ENCODE results near the gene AADACL2. TPM values are rescaled to one million over a fixed set of nuclear protein-coding genes. Genes with fewer than 3 reads are reported as not detected.

Gene AADACL2
- total and polyA plus RNA-seq, 2 of the 4 experiments (the other 2 are of a cell fraction), result not detected

- H3K9ac ChIP-seq (ENCODE audit: low read depth, low read length), result no peak overlapping the region
- no peak overlapping the region for H4K91ac ChIP-seq (ENCODE audit: insufficient read depth, low read depth, low read length)
- H3K14ac ChIP-seq (replicated peaks; ENCODE audit: low read depth, low read length), result no peak overlapping the region
- H3K27ac ChIP-seq (ENCODE audit: insufficient read depth, low read length), result no peak overlapping the region
- H3K4ac ChIP-seq (ENCODE audit: low read depth, low read length), result no peak overlapping the region
- H3K27me3 ChIP-seq (ENCODE audit: control insufficient read depth, insufficient read depth, low read length), result no peaks in the 10 kb centered on the region
- H4K20me1 ChIP-seq (ENCODE audit: insufficient read depth, low read length), result no peaks in the 10 kb centered on the region
- no peak overlapping the region for H2AK5ac ChIP-seq (ENCODE audit: low read depth, low read length)
- no peaks in the 10 kb centered on the region for H3K36me3 ChIP-seq (ENCODE audit: control insufficient read depth, insufficient read depth, low read length)
- H3K4me2 ChIP-seq (ENCODE audit: low read depth, low read length), result no peak overlapping the region
- H4K5ac ChIP-seq (ENCODE audit: low read depth, low read length), result no peak overlapping the region
- H3K18ac ChIP-seq (ENCODE audit: low read depth, low read length), result no peak overlapping the region
- no peak for TF ChIP-seq CHD1 (IDR thresholded peaks at IDR 0.05; ENCODE audit: low read depth, low read length)
- no peak for TF ChIP-seq RCOR1 (IDR thresholded peaks at IDR 0.05; ENCODE audit: insufficient replicate concordance, low read length)
- TF ChIP-seq FOS (IDR thresholded peaks at IDR 0.05; ENCODE audit: low read depth, low read length), result no peak
- no peak for TF ChIP-seq RAD21 (IDR thresholded peaks at IDR 0.05; ENCODE audit: low read length)
- TF ChIP-seq CEBPB (IDR thresholded peaks at IDR 0.05; ENCODE audit: low read depth, low read length), result no peak
- no peak for TF ChIP-seq ELK1 (IDR thresholded peaks at IDR 0.05; ENCODE audit: borderline replicate concordance, low read depth, low read length)
- TF ChIP-seq MAZ (IDR thresholded peaks at IDR 0.05; ENCODE audit: borderline replicate concordance, low read depth, low read length), result no peak
- no peak for TF ChIP-seq NFE2L2 (IDR thresholded peaks at IDR 0.05; ENCODE audit: low read depth, low read length)
- TF ChIP-seq, protein P1, sequence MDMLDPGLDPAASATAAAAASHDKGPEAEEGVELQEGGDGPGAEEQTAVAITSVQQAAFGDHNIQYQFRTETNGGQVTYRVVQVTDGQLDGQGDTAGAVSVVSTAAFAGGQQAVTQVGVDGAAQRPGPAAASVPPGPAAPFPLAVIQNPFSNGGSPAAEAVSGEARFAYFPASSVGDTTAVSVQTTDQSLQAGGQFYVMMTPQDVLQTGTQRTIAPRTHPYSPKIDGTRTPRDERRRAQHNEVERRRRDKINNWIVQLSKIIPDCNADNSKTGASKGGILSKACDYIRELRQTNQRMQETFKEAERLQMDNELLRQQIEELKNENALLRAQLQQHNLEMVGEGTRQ (IDR thresholded peaks at IDR 0.05; ENCODE audit: low read depth, low read length), result no peak
- no peak for TF ChIP-seq SMC3 (IDR thresholded peaks at IDR 0.05; ENCODE audit: low read depth, low read length)
- no peak for TF ChIP-seq POLR2A (IDR thresholded peaks at IDR 0.05; ENCODE audit: low read depth, low read length)
- no peak for TF ChIP-seq MXI1 (IDR thresholded peaks at IDR 0.05; ENCODE audit: borderline replicate concordance, low read depth, low read length)
- no peak overlapping the region for H2AFZ ChIP-seq (replicated peaks; ENCODE audit: low read length, poor library complexity)
- no peaks in the 10 kb centered on the region for H3K9me1 ChIP-seq (ENCODE audit: insufficient read depth, low read length)
- no peak overlapping the region for H2BK15ac ChIP-seq (ENCODE audit: low read depth, low read length)
- ChIA-PET CTCF (interaction anchor here (0.5 kb wide), 1 partner anchor 509 kb away, joined by 3 read pairs; no protein-coding TSS in a partner anchor), POLR2A (ENCODE audit: unreplicated experiment) (no interaction called here)
- no CpG with 5 or more reads among the region's 2 CpGs for WGBS, 2 experiments (ENCODE audit: extremely low coverage in 2 of 2, insufficient read length in 1 of 2)
- H2AK9ac ChIP-seq (replicated peaks; ENCODE audit: low read depth, low read length, poor library complexity), result no peak overlapping the region
- no peaks in the 10 kb centered on the region for H3K4me1 ChIP-seq (ENCODE audit: control insufficient read depth, insufficient read depth, low read length)
- no peak overlapping the region for H2BK20ac ChIP-seq (ENCODE audit: low read depth, low read length)
- H2BK120ac ChIP-seq (ENCODE audit: low read depth, low read length), result no peak overlapping the region
- dilution Hi-C loops (cut with HindIII; ENCODE audit: low sequenced_read_pairs, unreplicated experiment), result no loop called here
- H4K8ac ChIP-seq (ENCODE audit: low read depth in 2 of 2, low read length in 2 of 2), result no peak overlapping the region
- no peak overlapping the region for H3K23ac ChIP-seq (ENCODE audit: low read depth, low read length)
- intact Hi-C loops (cut with micrococcal nuclease), result no loop called here
- no peak overlapping the region for H3K56ac ChIP-seq (ENCODE audit: extremely low read depth, insufficient read depth, low read length)
- H2BK5ac ChIP-seq (ENCODE audit: low read depth, low read length, poor library complexity, severe bottlenecking), result no peak overlapping the region
- no peaks in the 10 kb centered on the region for H3K9me3 ChIP-seq (ENCODE audit: control insufficient read depth, insufficient read depth, low read length)
- BruUV-seq (replicated peaks), result no TSS peak
- ATAC-seq (ENCODE audit: low read depth) (no peak), DNase-seq (no peak)
- no peak overlapping the region for H3K4me3 ChIP-seq (ENCODE audit: insufficient read depth, low read depth, low read length)
- in situ Hi-C loops (cut with MboI; ENCODE audit: low sequenced_read_pairs), result no loop called here
- H3K79me1 ChIP-seq (ENCODE audit: low read depth in 1 of 2, low read length in 2 of 2), result no peaks in the 10 kb centered on the region
These were observed 66.7 kb downstream of the AADACL2 start for GRCh38 chr3:151800431-151800830.
